ENCODE results near the gene PLA2G2E. TPM values are rescaled to one million over a fixed set of nuclear protein-coding genes. Genes with fewer than 3 reads are reported as not detected.
"Not testable (repeated sequence)": the region's sequence is repeated elsewhere in the genome, so short reads cannot be mapped to it uniquely, and the experiment has no call there.

Gene PLA2G2E
- total RNA-seq, 1 experiment from 2014 or later, result 0.20 TPM

DNA sequence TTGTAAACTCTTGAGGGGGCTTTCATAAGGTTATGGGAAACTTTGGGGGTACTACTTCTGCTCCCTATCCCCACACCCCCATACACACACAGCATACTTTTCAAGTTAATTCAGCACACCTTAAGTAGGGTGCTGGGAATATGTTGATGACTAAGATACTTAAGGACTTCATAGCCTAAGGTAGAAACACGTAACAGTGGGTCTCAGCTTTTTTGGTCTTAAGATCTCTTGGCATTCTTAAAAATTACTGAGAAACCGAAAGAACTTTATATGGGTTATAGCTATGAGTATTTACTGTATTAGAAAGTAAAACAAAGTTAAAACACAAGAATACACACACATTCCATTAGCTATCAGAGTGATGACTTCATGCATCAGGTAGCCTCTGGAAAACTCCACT, 39.1 kb downstream of the PLA2G2E start:
- no peak for DNase-seq (ENCODE audit: low spot score)

- peak; percentile 98 for DNase-seq (ENCODE audit: low spot score)
Observed at GRCh38 chr1:19882111-19883071, 41.0 kb downstream of the PLA2G2E start, which contains the start of gene OTUD3. TSS of gene OTUD3 (plus strand) at chr1:19882395. CDS start at chr1:19882514, 119 bp downstream.

GRCh38 chr1:19880841-19881240, 42.6 kb downstream of the PLA2G2E start:
- not testable (repeated sequence) for DNase-seq (ENCODE audit: low spot score)

DNA sequence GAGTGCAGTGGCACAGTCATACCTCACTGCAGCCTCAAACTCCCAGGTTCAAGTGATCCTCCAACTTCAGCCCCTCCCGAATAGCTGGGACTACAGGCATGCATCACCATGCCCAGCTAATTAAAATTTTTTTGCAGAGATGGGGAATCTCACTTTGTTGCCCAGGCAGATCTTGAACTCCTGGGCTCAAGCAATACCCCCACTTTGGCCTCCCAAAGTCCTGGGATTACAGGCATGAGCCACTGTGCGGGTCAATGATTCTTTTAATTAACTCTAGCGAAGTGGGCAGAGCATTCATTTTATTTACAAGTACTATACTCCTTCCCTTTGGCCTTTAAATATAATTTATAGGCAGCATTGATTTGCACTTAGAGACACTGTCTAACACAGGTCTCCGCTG, 43.8 kb downstream of the PLA2G2E start:
- DNase-seq (ENCODE audit: low spot score), result no peak

DNA sequence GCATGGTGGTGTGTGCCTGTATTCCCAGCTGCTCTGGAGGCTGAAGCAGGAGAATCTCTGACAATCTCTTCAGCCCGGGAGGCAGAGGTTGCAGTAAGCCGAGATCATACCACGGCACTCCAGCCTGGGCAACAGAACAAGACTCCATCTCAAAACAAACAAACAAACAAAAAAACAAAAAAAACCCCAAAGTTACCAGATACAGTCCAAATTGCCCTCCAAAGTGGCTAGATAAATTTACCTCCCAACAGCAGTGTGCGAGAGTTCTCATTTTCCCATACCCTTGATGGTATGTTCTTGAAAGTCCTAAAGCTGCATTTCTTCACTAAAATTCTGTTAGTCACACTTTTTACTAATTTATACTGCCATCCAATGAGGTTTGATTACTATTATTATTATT, 44.2 kb downstream of the PLA2G2E start:
- DNase-seq (ENCODE audit: low spot score), result no peak

- DNase-seq (ENCODE audit: low spot score), result peak; percentile 9
Observed at GRCh38 chr1:19878637-19878985, 44.8 kb downstream of the PLA2G2E start.

DNA sequence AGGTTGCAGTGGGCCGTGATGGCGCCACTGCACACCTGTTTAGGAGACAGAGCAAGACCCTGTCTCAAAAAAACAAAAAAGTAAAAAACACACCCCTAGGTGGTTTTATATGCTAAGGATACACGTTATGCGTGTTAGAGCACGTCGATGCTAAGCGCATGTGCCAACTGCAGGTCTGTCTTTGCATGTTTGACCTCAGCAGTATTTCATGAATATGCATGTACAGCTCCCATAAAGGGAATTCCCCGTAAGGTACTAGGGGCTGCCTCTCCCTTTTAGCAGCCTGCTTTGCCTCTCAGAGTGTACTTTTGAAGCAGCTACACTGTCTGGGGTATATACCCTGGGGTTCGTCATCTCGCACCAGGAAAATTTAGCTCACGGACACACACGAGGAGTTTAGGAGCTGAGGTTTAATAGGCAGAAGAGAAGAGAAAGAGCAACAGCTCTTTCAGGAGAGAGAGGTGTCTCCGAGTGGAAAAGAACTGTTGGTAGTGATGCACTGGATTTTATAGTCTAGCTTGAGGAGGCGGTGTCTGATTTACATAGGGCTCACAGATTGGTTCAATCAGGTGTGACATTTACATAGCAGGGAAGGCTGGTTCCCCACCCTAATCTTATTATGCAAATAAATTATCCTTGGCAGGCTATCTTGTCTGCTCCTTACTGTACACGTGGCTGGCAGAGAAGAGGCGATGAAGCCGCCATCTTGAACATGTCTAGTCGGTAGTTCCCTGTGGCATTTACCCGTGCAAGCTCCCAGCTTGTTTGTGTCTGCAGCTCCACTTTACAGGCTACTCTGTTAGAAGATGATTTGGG, 45.4 kb downstream of the PLA2G2E start:
- peak; percentile 21 for DNase-seq (ENCODE audit: low spot score)

GRCh38 chr1:19877181-19877750, 46.2 kb downstream of the PLA2G2E start:
- no peak for DNase-seq (ENCODE audit: low spot score)

GRCh38 chr1:19872190-19872589, 51.2 kb downstream of the PLA2G2E start:
- peak; percentile 58 for DNase-seq (ENCODE audit: low spot score)

Other genes starting within 250 kb of the PLA2G2E start
- gene TMCO4, start 123.7 kb downstream of the PLA2G2E start, total RNA-seq (2014; rRNA removed; shearing (Covaris generic)), result 23.8 and 26.8 TPM in 2 replicates
- not detected in 2 replicates for gene RNF186, start 108.3 kb downstream of the PLA2G2E start, total RNA-seq (2014; rRNA removed; shearing (Covaris generic))
- gene OTUD3, start 41.2 kb downstream of the PLA2G2E start, total RNA-seq (2014; rRNA removed; shearing (Covaris generic)), result 3.7 and 4.5 TPM in 2 replicates
- 0.31 TPM in 1 of 2 replicates, not detected in the other for gene PLA2G2A, start 56.0 kb upstream of the PLA2G2E start, total RNA-seq (2014; rRNA removed; shearing (Covaris generic))
- not detected in 2 replicates for gene PLA2G5, start 146.6 kb upstream of the PLA2G2E start, total RNA-seq (2014; rRNA removed; shearing (Covaris generic))
- not detected in 2 replicates for gene PLA2G2D, start 195.9 kb upstream of the PLA2G2E start, total RNA-seq (2014; rRNA removed; shearing (Covaris generic))
- 0.41 and 1.7 TPM in 2 replicates for gene PLA2G2F, start 215.7 kb upstream of the PLA2G2E start, total RNA-seq (2014; rRNA removed; shearing (Covaris generic))

Measured in HT-29 (cell line).